Spleen (tissue), 7 donors: Measurements from ENCODE around the gene ZC3H12C.

ENCODE experiments used
- POLR2A ChIP-seq, 3 donors: fragments of 450-650 bp; IDR thresholded peaks; one replicate each; pipeline ENCODE4 v1.5.1; 2017; ENCODE audit warnings: antibody characterized with exemption in 3 of 3, mild to moderate bottlenecking in 1 of 3
- POLR2AphosphoS5 ChIP-seq, 3 donors: sonication (generic); formaldehyde crosslinking; IDR thresholded peaks; one replicate each; pipeline ENCODE4 v1.5.1; 2017; ENCODE audit warnings: antibody characterized with exemption in 3 of 3
- TF ChIP-seq, protein P1 (sequence below), 11 experiments: fragments of 200-600 bp in 7 of 11; fragments of 450-650 bp in 4 of 11; sonication (generic) in 4 of 11; IDR thresholded peaks in 8 of 11; conservative IDR thresholded peaks in 3 of 11; 1 replicate in 7 of 11; 2 replicates in 4 of 11; pipeline versions ENCODE4 v1.4.0 to v1.8.0; 2016 to 2021; ENCODE audit warnings: antibody characterized with exemption in 11 of 11, inconsistent platforms in 4 of 11, mild to moderate bottlenecking in 1 of 11
- donor health status: DM: no; HTN: no; CAD: no; lungs with moderate emphysema.
- donor health status: DM: no; HTN: no; CAD: no.
- donor health status: DM: no; HTN: no; CAD: no.

DNA sequence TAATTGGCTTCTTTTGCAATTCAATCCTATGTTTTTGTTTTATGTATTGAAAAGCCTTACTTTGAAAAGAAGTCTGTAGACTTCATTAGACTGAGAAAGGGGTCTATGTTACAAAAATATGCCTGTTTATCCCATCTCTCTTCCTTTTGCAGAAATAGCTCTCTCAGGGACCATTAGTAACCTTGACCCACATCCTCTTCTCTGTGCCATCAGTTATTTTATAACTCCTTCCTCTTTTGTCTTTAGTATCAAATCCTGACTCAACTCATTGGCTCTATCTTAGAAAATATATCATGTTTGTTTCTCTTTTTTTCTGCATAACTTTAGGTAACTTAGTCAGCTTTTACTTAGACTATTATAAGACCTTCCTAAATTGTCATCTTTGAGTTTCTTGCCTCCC, 20.3 kb downstream of the ZC3H12C start:
- TF ChIP-seq, protein P1, sequence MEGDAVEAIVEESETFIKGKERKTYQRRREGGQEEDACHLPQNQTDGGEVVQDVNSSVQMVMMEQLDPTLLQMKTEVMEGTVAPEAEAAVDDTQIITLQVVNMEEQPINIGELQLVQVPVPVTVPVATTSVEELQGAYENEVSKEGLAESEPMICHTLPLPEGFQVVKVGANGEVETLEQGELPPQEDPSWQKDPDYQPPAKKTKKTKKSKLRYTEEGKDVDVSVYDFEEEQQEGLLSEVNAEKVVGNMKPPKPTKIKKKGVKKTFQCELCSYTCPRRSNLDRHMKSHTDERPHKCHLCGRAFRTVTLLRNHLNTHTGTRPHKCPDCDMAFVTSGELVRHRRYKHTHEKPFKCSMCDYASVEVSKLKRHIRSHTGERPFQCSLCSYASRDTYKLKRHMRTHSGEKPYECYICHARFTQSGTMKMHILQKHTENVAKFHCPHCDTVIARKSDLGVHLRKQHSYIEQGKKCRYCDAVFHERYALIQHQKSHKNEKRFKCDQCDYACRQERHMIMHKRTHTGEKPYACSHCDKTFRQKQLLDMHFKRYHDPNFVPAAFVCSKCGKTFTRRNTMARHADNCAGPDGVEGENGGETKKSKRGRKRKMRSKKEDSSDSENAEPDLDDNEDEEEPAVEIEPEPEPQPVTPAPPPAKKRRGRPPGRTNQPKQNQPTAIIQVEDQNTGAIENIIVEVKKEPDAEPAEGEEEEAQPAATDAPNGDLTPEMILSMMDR (IDR thresholded peaks at IDR 0.05 in 8 of 11, conservative IDR thresholded peaks at IDR 0.05 in 3 of 11) = no peak
- TF ChIP-seq POLR2AphosphoS5 (IDR thresholded peaks at IDR 0.05) (no peak), POLR2A (IDR thresholded peaks at IDR 0.05) (no peak)
